Activated CD8-positive, alpha-beta memory T cell treated with anti-CD3 and anti-CD28 coated beads for 1 hour (primary cell): ENCODE results near the gene BCAS3.
"Not testable (repeated sequence)": the region's sequence is repeated elsewhere in the genome, so short reads cannot be mapped to it uniquely, and the experiment has no call there.

Experiments used
- DNase-seq, 2 donors: peaks; one replicate each; pipeline ENCODE4 v3.0.0-alpha.2; 2020; ENCODE audit warnings: low read depth in 1 of 2; ENCODE audit errors: extremely low read depth in 1 of 2

The BCAS3 gene

DNA sequence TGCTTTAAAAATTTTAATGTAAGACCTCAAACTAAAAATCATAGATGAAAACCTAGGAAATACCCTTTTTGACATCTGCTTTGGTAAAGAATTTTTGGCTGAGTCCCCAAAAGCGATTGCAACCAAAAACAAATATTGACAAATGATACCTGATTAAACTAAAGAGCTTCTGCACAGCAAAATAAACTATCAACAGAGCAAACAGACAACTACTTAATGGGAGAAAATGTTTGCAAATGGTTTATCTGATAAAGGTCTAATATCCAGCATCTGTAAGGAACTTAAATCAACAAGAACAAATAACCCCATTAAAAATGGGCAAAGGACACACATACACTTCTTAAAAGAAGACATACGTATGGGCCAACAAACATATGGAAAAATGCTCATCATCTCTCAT lies 242.5 kb downstream of the BCAS3 start:
- DNase-seq = no peak

DNA sequence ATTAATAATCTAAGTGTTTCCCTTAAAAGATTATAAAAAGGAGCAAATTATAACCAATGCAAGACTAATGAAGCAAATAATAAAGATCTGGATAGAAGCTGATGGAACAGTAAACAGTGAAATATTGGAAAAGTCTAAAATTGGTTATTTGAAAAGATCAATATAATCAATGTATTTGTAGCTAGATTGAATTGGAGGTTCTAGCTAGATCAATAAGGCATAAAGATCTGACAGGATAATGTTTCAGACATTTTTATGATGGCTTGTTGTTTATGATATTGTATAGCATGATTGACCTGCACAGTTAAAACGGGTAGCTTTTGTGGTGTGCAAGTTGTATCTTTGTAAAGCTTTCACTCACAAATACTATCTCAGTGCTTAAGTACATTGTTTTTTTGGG lies 245.3 kb downstream of the BCAS3 start:
- DNase-seq = no peak

DNA sequence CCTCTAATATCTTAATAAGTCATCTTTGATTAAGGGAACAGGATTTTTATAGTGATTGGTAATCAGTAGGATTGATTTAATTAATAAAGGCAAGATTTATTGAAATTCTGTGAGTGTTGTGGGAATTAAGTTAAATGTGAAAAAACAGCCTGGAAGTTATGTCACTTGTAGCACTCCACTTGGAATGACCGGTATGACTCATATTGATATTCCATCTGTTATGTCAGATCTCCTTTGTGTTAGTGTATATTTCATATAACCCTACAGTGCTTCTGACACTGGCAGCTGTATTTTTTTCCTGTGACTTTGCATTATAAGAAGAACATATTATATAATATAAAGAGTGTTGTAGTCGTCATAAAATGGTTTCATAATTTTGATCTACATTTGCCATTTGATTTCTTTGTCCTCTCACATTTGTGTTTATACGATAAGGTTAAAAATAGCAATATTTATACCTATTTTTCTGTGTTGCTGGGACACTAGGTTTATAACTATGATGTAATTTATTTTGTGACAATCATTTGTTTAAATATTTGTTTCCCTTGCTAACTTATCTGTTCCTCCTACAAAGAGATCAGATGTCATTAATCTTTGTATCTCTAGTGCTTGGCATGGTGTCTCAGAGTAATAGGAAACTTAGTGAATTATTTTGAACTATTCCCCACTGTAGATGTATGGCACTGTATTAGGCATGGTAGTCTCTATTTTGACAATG lies 249.0 kb downstream of the BCAS3 start:
- no peak for DNase-seq

DNA sequence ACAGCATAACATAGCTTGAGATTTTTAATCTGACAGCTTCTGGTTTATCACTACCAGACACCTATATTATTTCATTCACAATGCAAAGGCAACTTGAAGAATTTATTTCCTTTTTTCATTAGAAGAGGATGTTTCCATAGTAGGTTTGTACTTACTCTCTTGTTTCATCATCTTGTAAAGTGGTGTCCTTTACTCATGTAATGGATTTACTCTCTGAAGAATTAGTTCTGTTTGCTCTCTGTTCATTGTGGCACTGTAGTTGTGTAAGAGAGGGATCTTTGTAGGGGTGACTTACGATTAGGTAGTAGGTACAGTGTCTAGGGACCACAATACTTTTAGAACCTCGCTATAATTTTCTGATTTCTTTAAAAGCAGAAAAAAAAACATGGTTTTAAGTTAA lies 256.1 kb downstream of the BCAS3 start:
- DNase-seq = no peak

DNA sequence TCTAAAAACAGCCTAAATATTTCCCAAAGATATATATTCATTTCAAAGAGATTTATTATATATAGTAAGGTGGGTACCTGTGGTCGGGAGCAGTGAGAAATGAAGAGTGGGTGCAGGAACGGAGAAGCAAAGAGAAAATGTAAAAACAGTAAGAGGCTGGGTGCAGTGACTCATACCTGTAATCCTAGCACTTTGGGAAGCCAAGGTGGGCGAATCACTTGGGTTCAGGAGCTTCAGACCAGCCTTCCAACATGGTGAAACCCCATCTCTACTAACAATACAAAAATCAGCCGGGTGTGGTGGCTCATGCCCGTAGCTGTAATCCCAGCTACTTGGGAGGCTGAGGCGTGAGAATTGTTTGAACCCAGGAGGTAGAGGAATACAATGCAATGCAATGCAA lies 257.1 kb downstream of the BCAS3 start:
- no peak for DNase-seq

DNA sequence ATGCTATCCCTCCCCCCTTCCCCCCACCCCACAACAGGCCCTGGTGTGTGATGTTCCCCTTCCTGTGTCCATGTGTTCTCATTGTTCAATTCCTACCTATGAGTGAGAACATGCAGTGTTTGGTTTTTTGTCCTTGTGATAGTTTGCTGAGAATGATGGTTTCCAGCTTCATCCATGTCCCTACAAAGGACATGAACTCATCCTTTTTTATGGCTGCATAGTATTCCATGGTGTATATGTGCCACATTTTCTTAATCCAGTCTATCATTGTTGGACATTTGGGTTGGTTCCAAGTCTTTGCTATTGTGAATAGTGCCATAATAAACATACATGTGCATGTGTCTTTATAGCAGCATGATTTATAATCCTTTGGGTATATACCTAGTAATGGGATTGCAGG lies 258.3 kb downstream of the BCAS3 start:
- DNase-seq = not testable (repeated sequence)

DNA sequence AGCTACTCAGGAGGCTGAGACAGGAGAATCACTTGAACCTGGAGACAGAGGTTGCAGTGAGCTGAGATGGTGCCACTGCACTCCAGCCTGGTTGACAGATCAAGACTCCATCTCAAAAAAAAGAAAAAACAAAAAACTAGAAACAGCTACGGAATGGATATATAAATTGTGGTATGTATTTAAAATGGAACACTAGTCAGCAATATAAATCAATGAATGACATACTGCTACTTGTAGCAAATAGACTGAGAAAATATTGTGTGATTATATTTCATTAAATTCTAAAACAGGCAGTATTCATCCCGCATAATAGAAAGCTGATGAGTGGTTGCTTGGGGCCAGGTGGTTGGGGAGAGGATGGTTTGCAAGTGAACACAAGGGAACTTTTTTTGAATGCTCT lies 261.7 kb downstream of the BCAS3 start:
- no peak for DNase-seq

- no peak for DNase-seq
Measured at GRCh38 chr17:60941028-60941427, 263.4 kb downstream of the BCAS3 start.

DNA sequence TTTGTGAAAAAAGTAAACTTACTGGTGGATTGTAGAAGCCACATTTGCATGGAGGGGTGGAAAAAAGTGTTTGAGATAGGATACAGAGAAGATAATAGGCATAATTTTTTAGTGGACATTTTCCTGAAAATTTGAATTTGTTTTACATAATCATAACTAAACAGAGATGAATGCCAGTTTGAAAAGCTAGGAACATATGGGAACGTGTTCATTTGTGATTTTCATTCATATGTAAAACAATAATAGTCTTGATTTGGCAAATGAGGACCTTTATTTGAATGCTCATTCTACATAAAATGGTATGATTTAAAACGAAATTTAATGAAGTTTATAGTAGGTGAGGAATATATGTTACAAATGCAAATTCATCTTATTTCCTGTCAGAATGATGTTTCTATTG lies 263.9 kb downstream of the BCAS3 start:
- no peak for DNase-seq

- DNase-seq = no peak
Measured at GRCh38 chr17:60944751-60945150, 267.1 kb downstream of the BCAS3 start.

DNA sequence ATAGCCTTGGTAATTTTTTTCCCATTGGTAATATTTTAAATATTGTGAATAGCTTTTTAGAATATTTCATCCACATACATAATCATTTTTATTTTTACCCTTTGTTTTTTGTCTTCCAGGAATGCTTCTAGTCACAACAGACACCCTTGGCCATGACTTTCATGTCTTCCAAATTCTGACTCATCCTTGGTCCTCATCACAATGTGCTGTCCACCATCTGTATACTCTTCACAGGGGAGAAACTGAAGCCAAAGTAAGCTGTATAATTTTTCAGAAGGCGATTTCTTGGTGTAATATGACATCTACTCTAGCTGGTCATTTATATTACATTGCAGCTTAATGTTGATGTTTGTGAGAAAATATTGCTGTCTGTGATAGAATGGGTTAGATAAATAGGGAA lies 269.4 kb downstream of the BCAS3 start:
- DNase-seq = no peak

- DNase-seq = no peak
Measured at GRCh38 chr17:60947543-60947942, 269.9 kb downstream of the BCAS3 start.

- no peak for DNase-seq
Measured at GRCh38 chr17:60952747-60953146, 275.1 kb downstream of the BCAS3 start.

GRCh38 chr17:60959011-60959410 lies 281.4 kb downstream of the BCAS3 start:
- no peak for DNase-seq

DNA sequence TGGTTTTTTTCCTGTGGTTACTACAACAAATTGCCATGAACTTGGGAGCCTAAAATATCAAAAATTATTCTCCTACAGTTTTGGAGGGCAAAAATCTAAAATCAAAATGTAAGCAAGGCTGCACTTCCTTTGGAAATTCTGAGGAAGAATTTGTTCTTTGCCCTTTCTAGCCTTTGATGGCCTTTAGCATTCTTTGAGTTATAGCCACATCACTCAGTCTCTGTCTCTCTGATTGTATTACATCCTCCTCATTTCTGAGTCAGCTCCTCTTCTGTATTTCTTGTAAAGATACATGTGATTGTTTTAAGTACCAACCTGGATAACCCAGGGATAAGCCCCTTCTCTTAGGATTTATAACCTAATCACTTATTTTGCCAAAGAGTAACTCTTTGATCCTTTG lies 282.0 kb downstream of the BCAS3 start:
- DNase-seq = no peak

DNA sequence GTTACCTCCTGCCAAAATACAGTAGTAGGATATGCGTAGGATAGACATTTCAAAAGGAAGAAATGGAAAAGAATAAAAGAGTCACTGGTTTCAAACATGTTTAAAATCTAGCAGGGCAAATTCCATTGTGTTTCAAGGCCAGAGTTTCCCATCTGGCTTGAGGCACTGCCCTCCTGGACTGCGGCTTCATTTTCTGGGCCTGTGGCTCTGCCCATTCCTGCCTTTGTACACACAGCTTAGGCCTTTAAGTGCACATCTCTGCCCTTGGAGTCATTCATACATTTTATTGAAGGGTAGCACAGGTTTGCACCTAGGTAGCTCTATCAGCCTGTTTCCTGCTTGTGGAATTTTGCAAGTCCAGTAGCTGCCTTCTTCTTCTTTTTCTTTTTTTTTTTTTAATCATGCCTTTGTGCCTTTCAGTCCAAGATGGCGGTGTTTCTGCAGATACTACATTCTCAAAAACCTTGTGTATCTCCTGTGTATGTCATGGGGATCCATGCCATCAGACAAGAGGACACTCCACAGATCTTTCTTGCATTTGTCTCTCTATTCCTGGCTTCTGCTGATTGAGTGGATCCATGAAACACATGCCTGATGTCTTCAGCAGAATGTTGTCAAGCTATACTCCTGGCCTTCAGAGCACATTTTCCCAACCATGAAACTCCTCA lies 282.9 kb downstream of the BCAS3 start:
- no peak for DNase-seq

DNA sequence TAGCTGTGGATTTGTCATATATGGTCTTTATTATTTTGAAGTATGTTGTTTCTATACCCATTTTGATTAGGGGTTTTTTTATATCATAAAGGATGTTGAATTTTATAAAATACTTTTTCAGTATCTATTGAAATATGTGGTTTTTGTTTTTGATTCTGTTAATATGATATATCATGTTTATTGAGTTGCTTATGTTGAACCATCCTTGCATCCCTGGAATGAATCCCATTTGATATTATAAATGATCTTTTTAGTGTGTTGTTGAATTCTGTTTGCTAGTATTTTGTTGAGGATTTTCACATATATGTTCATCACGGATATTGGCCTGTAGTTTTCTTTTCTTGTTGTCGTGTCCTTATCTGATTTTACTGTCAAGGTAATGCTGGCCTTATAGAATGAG lies 286.5 kb downstream of the BCAS3 start:
- DNase-seq = no peak

GRCh38 chr17:60968266-60968665 lies 290.6 kb downstream of the BCAS3 start:
- no peak for DNase-seq

- no peak for DNase-seq
Measured at GRCh38 chr17:60969500-60970037, 291.9 kb downstream of the BCAS3 start.

GRCh38 chr17:60970741-60971140 lies 293.1 kb downstream of the BCAS3 start:
- no peak for DNase-seq

GRCh38 chr17:60971515-60972369 lies 294.1 kb downstream of the BCAS3 start:
- DNase-seq = peak in 1 of 2 donors; percentile 3
